ENCODE data around the gene LDLRAD4. TPM values are rescaled to one million over a fixed set of nuclear protein-coding genes. Genes with fewer than 3 reads are reported as not detected.

The LDLRAD4 gene
- total RNA-seq, 1 experiment from 2014 or later = 1.7 TPM

DNA sequence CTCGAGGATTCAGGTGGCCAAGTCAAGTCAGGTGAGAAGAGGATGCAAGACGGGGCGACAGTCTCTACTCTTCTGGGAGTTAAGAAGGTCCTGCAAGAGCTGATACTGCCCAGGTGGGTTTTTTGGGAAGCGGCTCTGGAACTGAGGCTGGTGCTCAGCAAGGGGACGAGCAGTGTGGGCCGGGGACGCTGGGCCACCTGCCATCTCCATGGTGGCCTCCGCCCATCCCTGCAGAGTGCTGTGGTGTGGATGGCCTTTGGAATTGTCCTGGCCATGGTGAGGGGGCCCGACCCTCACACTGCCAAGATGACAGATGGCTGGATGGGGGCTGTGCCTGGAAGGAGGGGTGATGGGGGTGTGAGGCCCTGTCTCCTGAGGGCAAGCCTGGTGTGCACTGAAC lies 34.2 kb upstream of the LDLRAD4 start:
- Histone ChIP-seq H3K79me2 (ENCODE audit: low read depth) (no peaks in the 10 kb centered on the region), H3K27me3 (ENCODE audit: insufficient read depth, low read depth) (peaks cover 81% of the 10 kb centered on the region), H3K36me3 (ENCODE audit: low read depth) (no peaks in the 10 kb centered on the region), H3K9me3 (ENCODE audit: insufficient read depth, low read depth) (no peaks in the 10 kb centered on the region), H3K9me2 (ENCODE audit: insufficient read depth) (no peaks in the 10 kb centered on the region), H3K27ac (no peak overlapping the region), H2AFZ (no peak overlapping the region), H4K20me1 (ENCODE audit: insufficient read depth) (no peaks in the 10 kb centered on the region), H3K4me3 (no peak overlapping the region), H3K4me1 (replicated peaks; ENCODE audit: insufficient read depth) (no peaks in the 10 kb centered on the region), H3K4me2 (no peak overlapping the region), H3F3A (ENCODE audit: insufficient read depth, low read depth) (no peaks in the 10 kb centered on the region)
- no peak for TF ChIP-seq EZH2 (IDR thresholded peaks at IDR 0.05; ENCODE audit: low read depth)
- TF ChIP-seq CTCF (conservative IDR thresholded peaks at IDR 0.05) = no peak
- no peak for DNase-seq
- intact Hi-C loops (cut with micrococcal nuclease; ENCODE audit: unreplicated experiment) = no loop called here
- POLR2A ChIA-PET (ENCODE audit: unreplicated experiment) = no interaction called here
- BruUV-seq (replicated peaks) = no TSS peak
- CTCF ChIA-PET = no interaction called here

GRCh38 chr18:13185675-13186198 lies 32.8 kb upstream of the LDLRAD4 start:
- no peaks in the 10 kb centered on the region for H3F3A ChIP-seq (ENCODE audit: insufficient read depth, low read depth)
- no peaks in the 10 kb centered on the region for H3K9me2 ChIP-seq (ENCODE audit: insufficient read depth)
- POLR2A ChIA-PET (ENCODE audit: unreplicated experiment) = no interaction called here
- no peak overlapping the region for H3K27ac ChIP-seq
- no peaks in the 10 kb centered on the region for H3K4me1 ChIP-seq (replicated peaks; ENCODE audit: insufficient read depth)
- H3K4me3 ChIP-seq = no peak overlapping the region
- H4K20me1 ChIP-seq (ENCODE audit: insufficient read depth) = no peaks in the 10 kb centered on the region
- H2AFZ ChIP-seq = no peak overlapping the region
- DNase-seq = no peak
- H3K27me3 ChIP-seq (ENCODE audit: insufficient read depth, low read depth) = peaks cover 83% of the 10 kb centered on the region
- TF ChIP-seq EZH2 (IDR thresholded peaks at IDR 0.05; ENCODE audit: low read depth) (no peak), CTCF (conservative IDR thresholded peaks at IDR 0.05) (no peak)
- H3K79me2 ChIP-seq (ENCODE audit: low read depth) = no peaks in the 10 kb centered on the region
- H3K4me2 ChIP-seq = no peak overlapping the region
- CTCF ChIA-PET = no interaction called here
- no TSS peak for BruUV-seq (replicated peaks)
- H3K9me3 ChIP-seq (ENCODE audit: insufficient read depth, low read depth) = no peaks in the 10 kb centered on the region
- intact Hi-C loops (cut with micrococcal nuclease; ENCODE audit: unreplicated experiment) = no loop called here
- no peaks in the 10 kb centered on the region for H3K36me3 ChIP-seq (ENCODE audit: low read depth)

DNA sequence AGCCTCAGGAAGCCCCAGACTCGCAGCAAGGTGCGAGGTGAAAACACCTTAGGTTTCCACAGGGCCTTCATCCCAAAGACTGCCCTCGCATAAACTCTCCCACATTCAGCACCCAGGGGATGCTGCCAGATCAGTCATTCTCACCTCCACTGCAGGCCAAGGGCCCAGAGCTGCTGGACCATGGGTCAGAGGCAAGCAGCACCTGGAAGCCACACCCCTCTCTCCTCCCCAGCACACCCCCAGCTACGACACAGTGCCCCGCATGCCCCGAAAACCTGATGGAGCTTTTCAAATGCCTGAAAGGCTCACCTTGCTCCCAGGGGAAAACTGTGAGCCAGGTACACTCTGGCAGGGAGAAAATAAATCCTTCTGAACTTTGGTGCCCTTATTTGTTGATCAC lies 31.9 kb upstream of the LDLRAD4 start:
- TF ChIP-seq CTCF (conservative IDR thresholded peaks at IDR 0.05) (no peak), EZH2 (IDR thresholded peaks at IDR 0.05; ENCODE audit: low read depth) (no peak)
- H3K4me1 ChIP-seq (replicated peaks; ENCODE audit: insufficient read depth) = no peaks in the 10 kb centered on the region
- H3K9me2 ChIP-seq (ENCODE audit: insufficient read depth) = no peaks in the 10 kb centered on the region
- H3K9me3 ChIP-seq (ENCODE audit: insufficient read depth, low read depth) = no peaks in the 10 kb centered on the region
- no TSS peak for BruUV-seq (replicated peaks)
- no peak overlapping the region for H3K4me2 ChIP-seq
- POLR2A ChIA-PET (ENCODE audit: unreplicated experiment) = no interaction called here
- no peaks in the 10 kb centered on the region for H3F3A ChIP-seq (ENCODE audit: insufficient read depth, low read depth)
- no peaks in the 10 kb centered on the region for H3K79me2 ChIP-seq (ENCODE audit: low read depth)
- H4K20me1 ChIP-seq (ENCODE audit: insufficient read depth) = no peaks in the 10 kb centered on the region
- no peak overlapping the region for H2AFZ ChIP-seq
- H3K36me3 ChIP-seq (ENCODE audit: low read depth) = no peaks in the 10 kb centered on the region
- H3K4me3 ChIP-seq = no peak overlapping the region
- peaks cover 81% of the 10 kb centered on the region for H3K27me3 ChIP-seq (ENCODE audit: insufficient read depth, low read depth)
- intact Hi-C loops (cut with micrococcal nuclease; ENCODE audit: unreplicated experiment) = no loop called here
- CTCF ChIA-PET = no interaction called here
- DNase-seq = no peak
- no peak overlapping the region for H3K27ac ChIP-seq

Measured in PC-9 (cell line).